Measurements from ENCODE around the gene DAAM2.
A peak's percentile ranks its signal among the peaks of the same experiment; 100 is the strongest.

Gene DAAM2

GRCh38 chr6:39891976-39892375 is 99.8 kb downstream of the DAAM2 start:
- no peak for TF ChIP-seq CTCF (IDR thresholded peaks at IDR 0.05; ENCODE audit: low read depth, low read length, missing control alignments)
- H3K4me3 ChIP-seq (replicated peaks; ENCODE audit: low read depth, low read length): no peak overlapping the region
- DNase-seq (ENCODE audit: extremely low read depth, low read depth): no peak

GRCh38 chr6:39892490-39893129 is 100.4 kb downstream of the DAAM2 start:
- DNase-seq (ENCODE audit: extremely low read depth, low read depth): peak; percentile 26
- H3K4me3 ChIP-seq (replicated peaks; ENCODE audit: low read depth, low read length): no peak overlapping the region
- TF ChIP-seq CTCF (IDR thresholded peaks at IDR 0.05; ENCODE audit: low read depth, low read length, missing control alignments): peak; percentile 79

GRCh38 chr6:39893286-39893685 is 101.1 kb downstream of the DAAM2 start:
- TF ChIP-seq CTCF (IDR thresholded peaks at IDR 0.05; ENCODE audit: low read depth, low read length, missing control alignments): no peak
- no peak for DNase-seq (ENCODE audit: extremely low read depth, low read depth)
- H3K4me3 ChIP-seq (replicated peaks; ENCODE audit: low read depth, low read length): no peak overlapping the region

GRCh38 chr6:39896701-39897100 is 104.5 kb downstream of the DAAM2 start:
- DNase-seq (ENCODE audit: extremely low read depth, low read depth): no peak
- TF ChIP-seq CTCF (IDR thresholded peaks at IDR 0.05; ENCODE audit: low read depth, low read length, missing control alignments): no peak
- no peak overlapping the region for H3K4me3 ChIP-seq (replicated peaks; ENCODE audit: low read depth, low read length)

- no peak for DNase-seq (ENCODE audit: extremely low read depth, low read depth)
- TF ChIP-seq CTCF (IDR thresholded peaks at IDR 0.05; ENCODE audit: low read depth, low read length, missing control alignments): no peak
- H3K4me3 ChIP-seq (replicated peaks; ENCODE audit: low read depth, low read length): no peak overlapping the region
Measured at GRCh38 chr6:39897698-39898097, 105.5 kb downstream of the DAAM2 start.

- DNase-seq (ENCODE audit: extremely low read depth, low read depth): no peak
- H3K4me3 ChIP-seq (replicated peaks; ENCODE audit: low read depth, low read length): no peak overlapping the region
- TF ChIP-seq CTCF (IDR thresholded peaks at IDR 0.05; ENCODE audit: low read depth, low read length, missing control alignments): no peak
Measured at GRCh38 chr6:39898625-39899024, 106.4 kb downstream of the DAAM2 start.

Measured in HFF-Myc (cell line).